Mesothelial cell of epicardium (in vitro differentiated cells): ENCODE measurements around the gene SAMD8. TPM values are rescaled to one million over a fixed set of nuclear protein-coding genes. Genes with fewer than 3 reads are reported as not detected.
A peak's percentile ranks its signal among the peaks of the same experiment; 100 is the strongest.

Source experiments
- DNase-seq, 2 experiments: peaks; one replicate each; pipeline ENCODE4 v3.0.0; 2021; ENCODE audit warnings: low spot score in 2 of 2; ENCODE audit not compliant: unreplicated experiment in 2 of 2
- H3K27ac Mint-ChIP-seq: 2 replicates; pipeline ENCODE4 v1.8.0; 2021; ENCODE audit warnings: mixed read lengths
- H3K27me3 Mint-ChIP-seq: 2 replicates; pipeline ENCODE4 v1.8.0; 2021; ENCODE audit warnings: low read depth, mixed read lengths
- H3K36me3 Mint-ChIP-seq: 2 replicates; pipeline ENCODE4 v1.8.0; 2021; ENCODE audit warnings: mixed read lengths
- H3K4me1 Mint-ChIP-seq: 2 replicates; pipeline ENCODE4 v1.8.0; 2021; ENCODE audit warnings: mixed read lengths
- H3K4me3 Mint-ChIP-seq: 2 replicates; pipeline ENCODE4 v1.8.0; 2021; ENCODE audit warnings: mild to moderate bottlenecking, moderate library complexity, mixed read lengths
- H3K9me3 Mint-ChIP-seq: 2 replicates; pipeline ENCODE4 v1.8.0; 2021; ENCODE audit warnings: mixed read lengths
- total RNA-seq: library from RNA; stranded (reverse); gene quantifications from 3 replicates; pipeline ENCODE4 v1.2.1, GENCODE V29; 2021
- TF ChIP-seq, protein P1 (sequence below): fragments of 200-600 bp; sonication (generic); IDR thresholded peaks from one replicate; pipeline ENCODE4 v1.5.0; 2021; ENCODE audit warnings: antibody characterized with exemption; ENCODE audit not compliant: unreplicated experiment

Gene SAMD8
- total RNA-seq, 1 donor from 2014 or later: 25.6 TPM

DNA sequence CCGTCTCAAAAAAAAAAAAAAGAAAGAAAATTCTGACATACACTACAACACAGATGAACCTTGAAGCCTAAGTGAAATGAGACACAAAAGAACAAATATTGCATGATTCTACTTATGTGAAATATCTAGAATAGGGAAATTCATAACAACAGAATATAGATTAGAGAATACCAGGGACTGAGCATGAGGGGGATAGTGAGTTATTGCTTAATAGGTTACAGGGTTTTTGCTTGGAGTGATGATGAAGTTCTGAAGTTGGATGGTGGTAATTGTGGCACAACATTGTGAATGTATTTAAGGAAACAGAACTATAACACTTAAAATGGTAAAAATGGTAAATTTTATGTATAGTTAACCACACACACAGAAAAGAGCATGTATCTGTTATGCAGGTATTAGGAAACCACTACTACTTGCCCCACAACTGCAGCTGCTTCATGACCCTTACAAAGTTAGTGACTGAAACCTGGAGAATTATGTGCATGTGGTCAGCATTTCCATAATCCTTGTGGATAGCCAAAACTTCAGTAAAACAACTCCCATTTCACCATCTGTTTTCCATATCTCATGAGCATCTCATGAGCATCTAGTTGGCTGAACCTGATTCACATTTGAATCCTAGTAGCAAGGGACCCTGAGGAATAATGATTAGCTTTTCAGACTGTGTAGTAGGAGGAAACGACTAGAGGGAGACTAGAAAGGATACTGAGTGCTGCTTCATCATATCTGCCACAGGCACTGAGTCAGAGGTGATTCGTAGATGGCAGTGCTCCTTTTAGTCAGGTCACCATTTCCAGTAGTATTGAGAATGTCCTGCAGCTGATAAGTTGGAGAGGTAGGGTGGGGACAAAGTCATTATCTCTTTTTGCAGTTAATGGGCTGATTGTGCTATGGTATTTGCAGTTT lies 26.3 kb downstream of the SAMD8 start:
- no peaks in the 10 kb centered on the region for H3K27me3 Mint-ChIP-seq

DNA sequence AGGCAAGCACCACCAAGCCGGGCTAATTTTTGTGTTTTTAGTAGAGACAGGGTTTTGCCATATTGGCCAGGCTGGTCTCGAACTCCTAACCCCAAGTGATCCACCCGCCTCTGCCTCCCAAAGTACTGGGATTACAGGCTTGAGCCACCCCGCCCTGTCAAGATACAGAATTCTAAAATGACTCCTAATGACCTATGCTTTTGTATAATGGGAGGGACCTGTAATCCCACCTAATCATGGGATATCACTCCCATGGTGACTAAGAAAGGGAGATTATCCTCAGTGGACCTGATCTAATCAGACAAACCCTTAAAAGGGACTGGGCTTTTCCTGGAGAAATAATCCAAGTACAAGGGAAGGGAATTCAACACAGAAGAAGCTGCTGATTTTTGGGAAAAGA lies 28.8 kb downstream of the SAMD8 start:
- Mint-ChIP-seq H3K9me3 (peaks cover 2% of the 10 kb centered on the region), H3K27me3 (no peaks in the 10 kb centered on the region), H3K4me3 (no peak overlapping the region), H3K4me1 (peaks cover 31% of the 10 kb centered on the region), H3K27ac (no peak overlapping the region), H3K36me3 (peaks cover 2% of the 10 kb centered on the region)
- no peak for DNase-seq
- TF ChIP-seq, protein P1, sequence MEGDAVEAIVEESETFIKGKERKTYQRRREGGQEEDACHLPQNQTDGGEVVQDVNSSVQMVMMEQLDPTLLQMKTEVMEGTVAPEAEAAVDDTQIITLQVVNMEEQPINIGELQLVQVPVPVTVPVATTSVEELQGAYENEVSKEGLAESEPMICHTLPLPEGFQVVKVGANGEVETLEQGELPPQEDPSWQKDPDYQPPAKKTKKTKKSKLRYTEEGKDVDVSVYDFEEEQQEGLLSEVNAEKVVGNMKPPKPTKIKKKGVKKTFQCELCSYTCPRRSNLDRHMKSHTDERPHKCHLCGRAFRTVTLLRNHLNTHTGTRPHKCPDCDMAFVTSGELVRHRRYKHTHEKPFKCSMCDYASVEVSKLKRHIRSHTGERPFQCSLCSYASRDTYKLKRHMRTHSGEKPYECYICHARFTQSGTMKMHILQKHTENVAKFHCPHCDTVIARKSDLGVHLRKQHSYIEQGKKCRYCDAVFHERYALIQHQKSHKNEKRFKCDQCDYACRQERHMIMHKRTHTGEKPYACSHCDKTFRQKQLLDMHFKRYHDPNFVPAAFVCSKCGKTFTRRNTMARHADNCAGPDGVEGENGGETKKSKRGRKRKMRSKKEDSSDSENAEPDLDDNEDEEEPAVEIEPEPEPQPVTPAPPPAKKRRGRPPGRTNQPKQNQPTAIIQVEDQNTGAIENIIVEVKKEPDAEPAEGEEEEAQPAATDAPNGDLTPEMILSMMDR: no peak

More for the DNA sequence above, 26.3 kb downstream of the SAMD8 start:
- Mint-ChIP-seq H3K4me3 (no peak overlapping the region), H3K4me1 (peaks cover 17% of the 10 kb centered on the region), H3K36me3 (peaks cover 10% of the 10 kb centered on the region), H3K9me3 (peaks cover 8% of the 10 kb centered on the region), H3K27ac (peak overlapping the region; percentile 40)
- TF ChIP-seq, protein P1: no peak
- DNase-seq: no peak

DNA sequence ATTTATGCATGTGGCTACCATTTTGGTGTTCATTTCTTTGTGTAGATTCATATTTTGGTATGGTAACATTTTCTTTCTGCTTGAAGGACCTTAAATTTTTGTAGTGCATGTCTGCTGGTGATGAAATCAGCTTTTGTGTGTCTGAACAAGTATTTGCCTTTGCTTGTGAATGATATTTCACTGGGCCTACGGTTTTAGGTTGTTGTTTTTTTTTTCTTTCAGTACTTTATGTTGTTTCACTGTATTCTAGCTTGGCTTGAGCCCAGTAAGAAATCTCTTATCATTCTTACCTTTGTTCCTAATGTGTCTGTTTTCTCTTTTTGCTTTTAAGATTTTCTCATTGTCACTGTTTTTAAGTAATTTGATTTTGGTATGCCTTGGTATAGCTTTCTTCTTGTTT lies 31.9 kb downstream of the SAMD8 start:
- H3K4me3 Mint-ChIP-seq: no peak overlapping the region
- peak overlapping the region; percentile 82 for H3K27ac Mint-ChIP-seq
- H3K9me3 Mint-ChIP-seq: peaks cover 4% of the 10 kb centered on the region
- no peak for DNase-seq
- H3K4me1 Mint-ChIP-seq: peaks cover 23% of the 10 kb centered on the region
- H3K36me3 Mint-ChIP-seq: no peaks in the 10 kb centered on the region
- no peaks in the 10 kb centered on the region for H3K27me3 Mint-ChIP-seq
- TF ChIP-seq, protein P1: no peak

DNA sequence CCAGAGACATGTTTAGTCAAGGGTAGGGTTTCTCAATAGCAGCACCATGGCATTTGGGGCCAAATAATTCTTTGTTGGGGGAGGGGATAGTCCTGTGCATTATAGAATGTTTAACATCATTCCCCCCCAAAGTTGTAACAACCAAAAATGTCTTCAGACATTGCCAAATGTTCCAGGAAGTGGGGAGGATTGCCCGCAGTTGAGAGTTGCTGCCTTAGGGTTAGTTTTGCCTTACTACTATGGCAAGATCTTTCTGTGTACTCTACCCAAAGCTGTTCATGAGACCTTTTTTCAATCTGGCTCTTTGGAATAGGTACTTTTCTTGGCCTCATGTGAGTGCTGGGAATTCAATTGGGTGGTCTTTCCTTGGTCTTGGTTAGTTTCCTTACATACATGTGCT lies 34.1 kb downstream of the SAMD8 start:
- peaks cover 23% of the 10 kb centered on the region for H3K4me1 Mint-ChIP-seq
- H3K9me3 Mint-ChIP-seq: peaks cover 4% of the 10 kb centered on the region
- DNase-seq: no peak
- H3K36me3 Mint-ChIP-seq: peaks cover 2% of the 10 kb centered on the region
- H3K4me3 Mint-ChIP-seq: no peak overlapping the region
- H3K27me3 Mint-ChIP-seq: no peaks in the 10 kb centered on the region
- TF ChIP-seq, protein P1: no peak
- H3K27ac Mint-ChIP-seq: no peak overlapping the region

DNA sequence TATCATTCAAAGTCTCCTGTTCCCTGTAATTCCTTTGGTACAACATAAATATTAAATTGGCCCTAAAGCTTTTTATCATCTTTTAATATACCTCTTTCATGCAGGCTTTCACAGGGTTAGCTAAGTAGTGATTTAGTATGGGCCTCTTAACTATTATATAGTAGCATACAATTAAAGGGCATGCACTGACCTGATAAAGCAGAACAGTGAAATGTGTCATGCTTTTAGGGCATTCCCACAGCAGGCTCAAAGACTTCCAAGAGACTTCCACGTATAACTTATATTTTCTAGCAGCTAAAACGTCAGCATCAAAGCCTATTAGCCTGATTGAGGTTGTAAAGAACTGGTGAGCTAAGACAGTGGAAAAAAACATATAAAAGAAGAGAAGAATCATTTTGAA lies 35.3 kb downstream of the SAMD8 start:
- peaks cover 7% of the 10 kb centered on the region for H3K36me3 Mint-ChIP-seq
- TF ChIP-seq, protein P1: no peak
- no peaks in the 10 kb centered on the region for H3K27me3 Mint-ChIP-seq
- peaks cover 4% of the 10 kb centered on the region for H3K9me3 Mint-ChIP-seq
- no peak for DNase-seq
- H3K4me1 Mint-ChIP-seq: peaks cover 23% of the 10 kb centered on the region
- peak overlapping the region; percentile 37 for H3K27ac Mint-ChIP-seq
- no peak overlapping the region for H3K4me3 Mint-ChIP-seq
